Upper lobe of right lung (tissue), 1 donor: ENCODE data around the gene TTLL1. TPM values are rescaled to one million over a fixed set of nuclear protein-coding genes. Genes with fewer than 3 reads are reported as not detected.
A peak's percentile ranks its signal among the peaks of the same experiment; 100 is the strongest.
"Not testable (repeated sequence)": the region's sequence is repeated elsewhere in the genome, so short reads cannot be mapped to it uniquely, and the experiment has no call there.

Source experiments
- ATAC-seq: fragments of 200-7000 bp; cut with Tn5 transposase; one replicate; pipeline ENCODE4 v1.9.1; 2020; ENCODE audit warnings: mild to moderate bottlenecking, moderate library complexity
- DNase-seq: peaks from one replicate; pipeline ENCODE4 v3.0.0-alpha.2; 2020
- H3K27ac ChIP-seq: fragments of 200-600 bp; one replicate; pipeline ENCODE4 v1.8.0; 2022
- H3K27me3 ChIP-seq: fragments of 200-600 bp; one replicate; pipeline ENCODE4 v1.8.0; 2022; ENCODE audit warnings: mild to moderate bottlenecking
- H3K36me3 ChIP-seq: fragments of 200-600 bp; one replicate; pipeline ENCODE4 v1.8.0; 2022
- H3K4me1 ChIP-seq: fragments of 200-600 bp; one replicate; pipeline ENCODE4 v1.8.0; 2022
- H3K4me3 ChIP-seq: fragments of 200-600 bp; one replicate; pipeline ENCODE4 v1.8.0; 2022; ENCODE audit warnings: mild to moderate bottlenecking
- H3K9me3 ChIP-seq: fragments of 200-600 bp; one replicate; pipeline ENCODE4 v1.8.0; 2022
- CTCF ChIP-seq: fragments of 200-600 bp; IDR thresholded peaks from one replicate; pipeline ENCODE4 v1.8.0; 2022; ENCODE audit warnings: antibody characterized with exemption
- intact Hi-C: fragments of 100-400 bp; cut with DNase I; formaldehyde crosslinking; loops from one replicate; pipeline ENCODE4 v1.11.0; 2022
- total RNA-seq: library from RNA; stranded (reverse); fragmentation: NEBNext Ultra II Directional; extraction: Animal tissue kit (Norgen Biotek cat#: 25700); gene quantifications from one replicate; pipeline ENCODE4 v1.2.1, GENCODE V29; 2021
- donor health status: DM: no; HTN: yes; CAD: no; lungs with severe emphysema.

Gene TTLL1
- total RNA-seq, 1 donor from 2014 or later, result 5.1 TPM

- Histone ChIP-seq H3K36me3 (no peaks in the 10 kb centered on the region), H3K27ac (no peak overlapping the region), H3K4me1 (no peaks in the 10 kb centered on the region), H3K27me3 (no peaks in the 10 kb centered on the region), H3K9me3 (no peaks in the 10 kb centered on the region), H3K4me3 (no peak overlapping the region)
- intact Hi-C loops, result no loop called here
- ATAC-seq (no peak), DNase-seq (no peak)
- no peak for TF ChIP-seq CTCF
Measured at GRCh38 chr22:43031617-43032016, 57.6 kb downstream of the TTLL1 start.

DNA sequence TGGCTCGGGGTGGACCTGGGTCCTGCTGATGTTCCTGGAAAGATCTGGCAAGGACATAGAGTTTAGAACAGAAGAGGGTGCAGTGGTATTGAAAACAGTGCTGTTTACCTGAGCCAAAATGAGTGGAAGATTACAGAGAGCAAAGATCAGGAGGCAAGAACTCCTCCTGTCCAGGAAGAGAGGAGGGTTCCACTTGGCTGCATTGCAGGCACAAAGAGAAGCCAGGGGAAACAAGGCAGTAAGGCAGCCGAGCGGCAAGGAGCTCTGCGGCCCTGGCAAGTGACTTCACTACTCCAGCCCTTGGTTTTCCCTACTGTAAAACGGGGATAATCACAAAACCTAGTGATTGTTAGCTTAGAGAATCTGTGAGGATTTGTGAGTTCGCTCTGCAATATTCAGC, 70.6 kb downstream of the TTLL1 start:
- intact Hi-C loops, result no loop called here
- H3K27ac ChIP-seq, result peak overlapping the region; percentile 9

GRCh38 chr22:43017525-43018460, 71.4 kb downstream of the TTLL1 start:
- peak; percentile 9 for ATAC-seq
- TF ChIP-seq CTCF, result no peak
- Histone ChIP-seq H3K4me1 (peaks cover 27% of the 10 kb centered on the region), H3K27ac (peak overlapping the region; percentile 30), H3K9me3 (no peaks in the 10 kb centered on the region), H3K4me3 (no peak overlapping the region), H3K36me3 (no peaks in the 10 kb centered on the region), H3K27me3 (no peaks in the 10 kb centered on the region)
- DNase-seq, result peak; percentile 82
- intact Hi-C loops, result no loop called here

More for the DNA sequence above, 70.6 kb downstream of the TTLL1 start:
- H3K9me3 ChIP-seq, result no peaks in the 10 kb centered on the region
- H3K36me3 ChIP-seq, result no peaks in the 10 kb centered on the region
- H3K4me1 ChIP-seq, result peaks cover 19% of the 10 kb centered on the region
- no peak for TF ChIP-seq CTCF
- no peak for ATAC-seq
- no peak for DNase-seq
- no peak overlapping the region for H3K4me3 ChIP-seq
- H3K27me3 ChIP-seq, result no peaks in the 10 kb centered on the region

DNA sequence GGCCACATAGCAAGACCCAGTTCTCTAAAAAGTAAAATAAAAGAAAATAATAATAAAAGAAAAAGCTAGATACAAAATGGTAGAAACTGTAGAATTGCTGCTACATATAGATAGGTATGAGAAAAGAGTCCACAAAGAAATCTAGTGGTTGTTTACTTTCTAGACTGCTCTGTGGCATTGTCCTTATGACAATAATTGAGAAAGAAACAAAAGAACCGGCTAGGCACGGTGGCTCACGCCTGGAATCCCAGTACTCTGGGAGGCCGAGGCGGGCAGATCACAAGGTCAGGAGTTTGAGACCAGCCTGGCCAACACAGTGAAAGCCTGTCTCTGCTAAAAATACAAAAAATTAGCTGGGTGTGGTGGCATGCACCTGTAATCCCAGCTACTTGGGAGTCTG, 73.0 kb downstream of the TTLL1 start:
- H3K27me3 ChIP-seq, ATAC-seq, H3K27ac ChIP-seq, DNase-seq, intact Hi-C loops, H3K36me3 ChIP-seq, H3K9me3 ChIP-seq: not testable (repeated sequence)
- Histone ChIP-seq H3K4me1 (peaks cover 31% of the 10 kb centered on the region), H3K4me3 (peak overlapping the region; percentile 64)

- DNase-seq (no peak), ATAC-seq (no peak)
- no peak for TF ChIP-seq CTCF
- no peaks in the 10 kb centered on the region for H3K27me3 ChIP-seq
- peak overlapping the region; percentile 81 for H3K27ac ChIP-seq
- H3K4me3 ChIP-seq, result peak overlapping the region; percentile 64
- H3K36me3 ChIP-seq, result no peaks in the 10 kb centered on the region
- peaks cover 31% of the 10 kb centered on the region for H3K4me1 ChIP-seq
- intact Hi-C loops, result no loop called here
- H3K9me3 ChIP-seq, result no peaks in the 10 kb centered on the region
Measured at GRCh38 chr22:43015677-43016042, 73.5 kb downstream of the TTLL1 start.

DNA sequence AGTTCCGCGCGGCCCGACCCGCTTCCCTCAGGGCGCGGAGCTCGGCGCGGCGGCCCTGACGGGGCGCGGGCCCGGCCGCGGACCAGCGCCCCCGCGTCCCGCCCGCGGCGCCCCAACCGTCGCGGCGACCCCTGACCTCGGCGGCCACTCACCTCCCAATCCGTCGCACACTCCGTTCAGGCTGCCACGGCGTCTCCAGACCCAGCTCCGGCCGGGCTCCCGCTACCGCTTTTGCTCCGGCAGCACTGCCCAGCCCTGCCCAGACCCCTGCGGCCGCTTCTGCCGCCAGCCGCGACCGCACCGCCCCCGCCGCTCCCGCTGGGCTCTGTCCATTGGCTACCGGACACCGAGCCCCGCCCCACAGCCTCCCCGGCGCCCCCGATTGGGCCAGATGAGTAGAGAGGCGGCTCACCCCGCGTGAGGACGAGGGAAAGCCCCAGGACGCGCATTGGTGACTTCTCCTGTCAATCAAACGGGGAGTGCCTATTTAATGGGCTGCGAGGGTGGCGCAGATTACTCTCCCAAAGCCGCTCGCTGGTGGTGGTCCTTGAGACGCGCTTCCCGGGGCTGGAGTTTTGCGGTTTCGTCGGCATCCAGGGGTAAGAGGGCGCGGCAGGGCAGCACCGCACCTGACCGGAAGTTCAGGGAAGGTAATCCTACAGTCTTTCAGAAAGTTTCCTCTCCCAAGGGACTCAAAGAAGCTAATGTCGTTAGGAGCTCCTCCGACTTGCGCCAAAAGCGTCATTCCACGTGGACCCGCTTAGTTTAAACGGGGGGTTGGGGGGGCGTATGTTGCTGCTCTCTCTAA, 74.1 kb downstream of the TTLL1 start, which contains the start of gene PACSIN2:
Gene PACSIN2 (minus strand): TSS at position 281 of the 808 bp plus-strand sequence. CDS start 103,069 bp downstream, outside the sequence.
- H3K27me3 ChIP-seq, result no peaks in the 10 kb centered on the region
- no peaks in the 10 kb centered on the region for H3K9me3 ChIP-seq
- no peaks in the 10 kb centered on the region for H3K36me3 ChIP-seq
- DNase-seq (peak; percentile 100), ATAC-seq (peak; percentile 98)
- intact Hi-C loops, result no loop called here
- peak within 1 kb of the TSS; percentile 64 for H3K4me3 ChIP-seq
- TF ChIP-seq CTCF, result no peak
- peak within 1 kb of the TSS; percentile 81 for H3K27ac ChIP-seq
- H3K4me1 ChIP-seq, result peaks cover 31% of the 10 kb centered on the region
